Mammary epithelial cell (primary cell): ENCODE results near the gene DAND5.
"Not testable (repeated sequence)": the region's sequence is repeated elsewhere in the genome, so short reads cannot be mapped to it uniquely, and the experiment has no call there.

Source experiments
- EZH2 ChIP-seq: IDR thresholded peaks from 2 replicates; pipeline ENCODE4 v1.6.1; 2012; ENCODE audit warnings: low read length, inconsistent platforms, borderline replicate concordance
- TF ChIP-seq, protein P1 (sequence below), 2 donors: IDR thresholded peaks in 1 of 2; conservative IDR thresholded peaks in 1 of 2; 2 replicates each; pipeline ENCODE4 v1.5.1; 2011 to 2012; ENCODE audit warnings: inconsistent platforms in 2 of 2, low read length in 2 of 2, mild to moderate bottlenecking in 2 of 2, control low read depth in 1 of 2, low read depth in 1 of 2; ENCODE audit not compliant: insufficient read depth in 1 of 2; ENCODE audit errors: extremely low read depth in 1 of 2

DNA sequence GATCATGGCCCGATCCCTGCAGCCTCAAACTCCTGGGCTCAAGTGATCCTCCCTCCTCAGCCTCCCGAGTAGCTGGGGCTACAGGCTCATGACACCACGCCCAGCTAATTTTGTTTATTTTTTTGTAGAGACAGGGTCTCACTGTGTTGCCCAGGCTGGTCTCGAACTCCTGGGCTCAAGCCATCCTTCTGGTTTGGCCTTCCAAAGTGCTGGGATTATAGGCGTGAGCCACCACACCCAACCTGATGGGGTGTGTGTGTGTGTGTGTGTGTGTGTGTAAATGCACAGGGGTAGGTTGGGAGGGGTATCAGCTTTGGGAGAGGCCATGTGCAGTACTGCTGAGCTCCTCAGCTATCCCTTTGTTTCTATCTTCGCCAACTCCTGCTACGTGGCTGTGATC, 6.7 kb downstream of the DAND5 start:
- TF ChIP-seq, protein P1, sequence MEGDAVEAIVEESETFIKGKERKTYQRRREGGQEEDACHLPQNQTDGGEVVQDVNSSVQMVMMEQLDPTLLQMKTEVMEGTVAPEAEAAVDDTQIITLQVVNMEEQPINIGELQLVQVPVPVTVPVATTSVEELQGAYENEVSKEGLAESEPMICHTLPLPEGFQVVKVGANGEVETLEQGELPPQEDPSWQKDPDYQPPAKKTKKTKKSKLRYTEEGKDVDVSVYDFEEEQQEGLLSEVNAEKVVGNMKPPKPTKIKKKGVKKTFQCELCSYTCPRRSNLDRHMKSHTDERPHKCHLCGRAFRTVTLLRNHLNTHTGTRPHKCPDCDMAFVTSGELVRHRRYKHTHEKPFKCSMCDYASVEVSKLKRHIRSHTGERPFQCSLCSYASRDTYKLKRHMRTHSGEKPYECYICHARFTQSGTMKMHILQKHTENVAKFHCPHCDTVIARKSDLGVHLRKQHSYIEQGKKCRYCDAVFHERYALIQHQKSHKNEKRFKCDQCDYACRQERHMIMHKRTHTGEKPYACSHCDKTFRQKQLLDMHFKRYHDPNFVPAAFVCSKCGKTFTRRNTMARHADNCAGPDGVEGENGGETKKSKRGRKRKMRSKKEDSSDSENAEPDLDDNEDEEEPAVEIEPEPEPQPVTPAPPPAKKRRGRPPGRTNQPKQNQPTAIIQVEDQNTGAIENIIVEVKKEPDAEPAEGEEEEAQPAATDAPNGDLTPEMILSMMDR (conservative IDR thresholded peaks at IDR 0.05 in 1 of 2, IDR thresholded peaks at IDR 0.05 in 1 of 2; ENCODE audit: extremely low read depth in 1 of 2, insufficient read depth in 1 of 2, low read depth in 1 of 2, low read length in 2 of 2), result not testable (repeated sequence)
- TF ChIP-seq EZH2, result not testable (repeated sequence)
